DND-41 (cell line): Measurements from ENCODE around the gene GOLGA6A.

Experiments used
- ATAC-seq: fragments of 200-7000 bp; cut with Tn5 transposase; 3 replicates; pipeline ENCODE4 v1.9.1; 2021; ENCODE audit warnings: low read depth; ENCODE audit not compliant: insufficient read depth
- DNase-seq: peaks from one replicate; pipeline ENCODE4 v3.0.0-alpha.2; 2020
- H2AFZ ChIP-seq: 2 replicates; pipeline ENCODE4 v1.6.0; 2012; ENCODE audit warnings: low read depth, low read length
- H3K27ac ChIP-seq: 2 replicates; pipeline ENCODE4 v1.5.1; 2012; ENCODE audit warnings: low read length, inconsistent platforms
- H3K27me3 ChIP-seq: fragments of 200-600 bp; sonication (generic); 2 replicates; pipeline ENCODE4 v1.6.0; 2012; ENCODE audit warnings: low read length, mild to moderate bottlenecking, inconsistent platforms; ENCODE audit not compliant: insufficient read depth, poor library complexity
- H3K36me3 ChIP-seq: 2 replicates; pipeline ENCODE4 v1.5.1; 2012; ENCODE audit warnings: low read length, inconsistent platforms; ENCODE audit not compliant: insufficient read depth
- H3K4me1 ChIP-seq: 2 replicates; pipeline ENCODE4 v1.5.1; 2012; ENCODE audit warnings: mild to moderate bottlenecking, low read length; ENCODE audit not compliant: insufficient read depth
- H3K4me2 ChIP-seq: 2 replicates; pipeline ENCODE4 v1.6.0; 2012; ENCODE audit warnings: mild to moderate bottlenecking, moderate library complexity, low read length, inconsistent platforms; ENCODE audit not compliant: insufficient read depth
- H3K4me3 ChIP-seq, 2 experiments: fragments of 200-600 bp in 1 of 2; shearing (Covaris generic) in 1 of 2; 2 replicates each; pipeline ENCODE4 v1.5.1; 2012 to 2016; ENCODE audit warnings: inconsistent platforms in 2 of 2, low read length in 2 of 2, mild to moderate bottlenecking in 2 of 2, low read depth in 1 of 2, moderate library complexity in 1 of 2
- H3K79me2 ChIP-seq: 2 replicates; pipeline ENCODE4 v1.6.0; 2012; ENCODE audit warnings: low read length, inconsistent platforms; ENCODE audit not compliant: insufficient read depth
- H3K9ac ChIP-seq: 2 replicates; pipeline ENCODE4 v1.6.0; 2012; ENCODE audit warnings: low read depth, mild to moderate bottlenecking, inconsistent platforms, low read length, moderate library complexity
- H3K9me3 ChIP-seq: 2 replicates; pipeline ENCODE4 v1.5.1; 2012; ENCODE audit warnings: low read length, moderate library complexity, mild to moderate bottlenecking, inconsistent platforms; ENCODE audit not compliant: insufficient read depth, severe bottlenecking
- H4K20me1 ChIP-seq: 2 replicates; pipeline ENCODE4 v1.6.0; 2012; ENCODE audit warnings: low read length; ENCODE audit not compliant: insufficient read depth
- EZH2 ChIP-seq: IDR thresholded peaks from 3 replicates; pipeline ENCODE4 v1.6.1; 2012; ENCODE audit warnings: borderline replicate concordance, low read depth, mild to moderate bottlenecking, moderate library complexity, low read length, inconsistent platforms; ENCODE audit not compliant: severe bottlenecking
- TF ChIP-seq, protein P1 (sequence below): IDR thresholded peaks from 2 replicates; pipeline ENCODE4 v1.5.1; 2012; ENCODE audit warnings: borderline replicate concordance, low read length, moderate library complexity, mild to moderate bottlenecking; ENCODE audit not compliant: poor library complexity, severe bottlenecking; ENCODE audit errors: extremely low read depth

GOLGA6A gene

DNA sequence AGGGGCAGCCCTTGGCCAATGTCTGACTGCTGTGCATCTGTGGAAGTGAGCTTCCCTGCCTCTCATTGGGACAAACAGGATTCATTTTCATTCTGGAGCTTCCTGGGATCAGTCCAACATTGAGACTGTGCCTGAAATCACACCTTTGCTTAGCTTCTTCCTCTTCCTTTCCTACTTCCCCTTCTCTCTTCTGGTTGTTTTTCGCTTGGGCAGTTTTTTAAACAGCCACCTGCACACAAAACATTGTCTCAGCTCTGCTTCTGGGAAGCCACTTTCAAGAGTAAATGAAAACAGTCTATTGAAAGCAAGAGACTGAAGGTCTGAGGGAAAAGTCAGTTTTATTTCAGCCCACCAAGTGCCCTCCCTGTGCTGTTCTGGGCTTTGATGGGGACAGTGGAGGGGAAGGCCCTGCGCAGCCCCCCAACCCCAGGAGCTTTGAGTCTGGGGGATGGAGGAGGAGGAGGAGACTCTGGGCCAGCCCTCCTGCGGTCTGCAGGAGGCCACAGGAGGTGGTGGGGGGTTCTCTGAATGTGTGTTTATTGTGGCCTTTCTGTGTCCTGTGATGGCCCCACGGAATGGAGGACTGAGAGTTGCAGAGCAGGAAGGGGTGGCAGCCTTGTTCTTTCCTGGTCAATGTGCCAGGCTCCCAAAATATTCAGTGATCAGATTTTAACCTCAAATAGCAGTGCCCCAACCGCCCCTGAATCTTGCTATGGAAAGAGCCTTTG is 40.2 kb upstream of the GOLGA6A start:
- no peak for DNase-seq
- Histone ChIP-seq H3K27ac (no peak overlapping the region), H2AFZ (no peak overlapping the region), H3K27me3 (no peaks in the 10 kb centered on the region), H3K4me1 (peaks cover 10% of the 10 kb centered on the region; the same call in 1 of the 2 replicates), H3K4me3 (no peak overlapping the region), H3K4me2 (no peak overlapping the region), H3K9ac (no peak overlapping the region), H3K9me3 (no peaks in the 10 kb centered on the region), H3K79me2 (no peaks in the 10 kb centered on the region), H4K20me1 (no peaks in the 10 kb centered on the region; the same call in 1 of the 2 replicates), H3K36me3 (no peaks in the 10 kb centered on the region)
- TF ChIP-seq, protein P1, sequence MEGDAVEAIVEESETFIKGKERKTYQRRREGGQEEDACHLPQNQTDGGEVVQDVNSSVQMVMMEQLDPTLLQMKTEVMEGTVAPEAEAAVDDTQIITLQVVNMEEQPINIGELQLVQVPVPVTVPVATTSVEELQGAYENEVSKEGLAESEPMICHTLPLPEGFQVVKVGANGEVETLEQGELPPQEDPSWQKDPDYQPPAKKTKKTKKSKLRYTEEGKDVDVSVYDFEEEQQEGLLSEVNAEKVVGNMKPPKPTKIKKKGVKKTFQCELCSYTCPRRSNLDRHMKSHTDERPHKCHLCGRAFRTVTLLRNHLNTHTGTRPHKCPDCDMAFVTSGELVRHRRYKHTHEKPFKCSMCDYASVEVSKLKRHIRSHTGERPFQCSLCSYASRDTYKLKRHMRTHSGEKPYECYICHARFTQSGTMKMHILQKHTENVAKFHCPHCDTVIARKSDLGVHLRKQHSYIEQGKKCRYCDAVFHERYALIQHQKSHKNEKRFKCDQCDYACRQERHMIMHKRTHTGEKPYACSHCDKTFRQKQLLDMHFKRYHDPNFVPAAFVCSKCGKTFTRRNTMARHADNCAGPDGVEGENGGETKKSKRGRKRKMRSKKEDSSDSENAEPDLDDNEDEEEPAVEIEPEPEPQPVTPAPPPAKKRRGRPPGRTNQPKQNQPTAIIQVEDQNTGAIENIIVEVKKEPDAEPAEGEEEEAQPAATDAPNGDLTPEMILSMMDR, result no peak
- TF ChIP-seq EZH2, result no peak
- no peak for ATAC-seq

- no peaks in the 10 kb centered on the region for H3K27me3 ChIP-seq
- ATAC-seq (no peak), DNase-seq (no peak)
- no peak overlapping the region for H3K4me2 ChIP-seq
- H3K79me2 ChIP-seq, result no peaks in the 10 kb centered on the region
- no peak overlapping the region for H3K4me3 ChIP-seq
- no peak overlapping the region for H3K9ac ChIP-seq
- no peaks in the 10 kb centered on the region for H3K36me3 ChIP-seq
- H2AFZ ChIP-seq, result no peak overlapping the region
- no peaks in the 10 kb centered on the region for H3K9me3 ChIP-seq
- TF ChIP-seq EZH2, result no peak
- TF ChIP-seq, protein P1, result no peak
- H3K4me1 ChIP-seq, result peaks cover 10% of the 10 kb centered on the region; the same call in 1 of the 2 replicates
- no peaks in the 10 kb centered on the region for H4K20me1 ChIP-seq
- H3K27ac ChIP-seq, result no peak overlapping the region
Measured at GRCh38 chr15:74121858-74122257, 39.5 kb upstream of the GOLGA6A start.

DNA sequence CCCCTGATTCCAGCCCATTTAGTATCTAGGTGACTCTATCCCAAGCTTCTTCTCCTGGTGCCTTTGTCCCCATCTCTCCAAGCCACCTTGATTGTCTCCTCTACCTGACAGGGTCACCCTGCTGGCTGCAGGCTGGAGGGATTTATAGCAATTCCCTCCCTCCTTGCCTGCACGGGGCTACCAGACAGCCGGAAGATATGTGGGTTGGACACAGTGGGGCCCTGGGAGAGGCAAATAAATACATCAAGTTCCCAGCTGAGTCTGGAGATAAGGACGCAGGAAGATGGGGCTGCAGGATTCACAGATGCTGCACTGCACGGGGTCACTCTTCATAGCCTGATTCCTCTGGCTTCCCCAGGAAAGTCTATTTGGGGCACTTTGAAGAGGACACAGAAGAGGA is 38.7 kb upstream of the GOLGA6A start:
- TF ChIP-seq EZH2, result no peak
- TF ChIP-seq, protein P1, result no peak
- Histone ChIP-seq H3K9ac (no peak overlapping the region), H3K9me3 (no peaks in the 10 kb centered on the region), H3K27me3 (no peaks in the 10 kb centered on the region), H3K4me2 (no peak overlapping the region), H3K27ac (no peak overlapping the region), H3K79me2 (no peaks in the 10 kb centered on the region), H4K20me1 (no peaks in the 10 kb centered on the region), H3K4me1 (peaks cover 10% of the 10 kb centered on the region; the same call in 1 of the 2 replicates), H3K4me3 (no peak overlapping the region), H3K36me3 (no peaks in the 10 kb centered on the region), H2AFZ (no peak overlapping the region)
- ATAC-seq, result no peak
- no peak for DNase-seq

DNA sequence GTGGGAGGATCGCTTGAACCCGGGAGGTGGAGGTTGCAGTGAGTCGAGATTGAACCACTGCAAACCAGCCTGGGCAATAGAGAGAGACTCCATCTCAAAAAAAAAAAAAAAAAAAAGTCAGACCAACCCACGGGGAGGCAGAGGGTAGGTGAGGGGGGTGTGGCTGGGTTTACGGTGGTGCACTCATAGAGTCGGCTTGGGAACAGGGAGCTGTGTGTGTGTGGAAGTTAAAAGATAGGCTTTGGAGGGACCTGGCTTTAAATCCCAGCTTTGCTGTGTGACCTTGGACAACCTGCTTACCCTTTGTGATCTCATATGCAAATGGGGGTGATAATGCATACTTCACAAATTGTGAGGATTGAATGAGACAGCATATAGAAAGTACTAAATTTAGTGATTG is 38.1 kb upstream of the GOLGA6A start:
- H3K27ac ChIP-seq, result no peak overlapping the region
- H3K4me3 ChIP-seq, result no peak overlapping the region
- no peaks in the 10 kb centered on the region for H4K20me1 ChIP-seq
- H2AFZ ChIP-seq, result no peak overlapping the region
- DNase-seq (no peak), ATAC-seq (no peak)
- no peaks in the 10 kb centered on the region for H3K9me3 ChIP-seq
- no peaks in the 10 kb centered on the region for H3K27me3 ChIP-seq
- H3K36me3 ChIP-seq, result no peaks in the 10 kb centered on the region
- no peak overlapping the region for H3K9ac ChIP-seq
- no peak overlapping the region for H3K4me2 ChIP-seq
- TF ChIP-seq, protein P1, result no peak
- TF ChIP-seq EZH2, result no peak
- H3K4me1 ChIP-seq, result peaks cover 10% of the 10 kb centered on the region; the same call in 1 of the 2 replicates
- no peaks in the 10 kb centered on the region for H3K79me2 ChIP-seq
